ENCODE results near the gene CSNK2B.

CSNK2B gene

GRCh38 chr6:31659649-31660380 lies 6.1 kb upstream of the CSNK2B start:
- CTCF ChIA-PET = interaction anchor here (0.9 kb wide), 1 partner anchor 8 kb away, joined by 4 read pairs; the partner anchor contains the start of gene BAG6
- no peak for DNase-seq (ENCODE audit: extremely low spot score)
- TF ChIP-seq L3MBTL2 (conservative IDR thresholded peaks at IDR 0.05) (no peak), PKNOX1 (IDR thresholded peaks at IDR 0.05) (no peak), NFRKB (IDR thresholded peaks at IDR 0.05) (no peak), FOXM1 (IDR thresholded peaks at IDR 0.05; ENCODE audit: borderline replicate concordance) (no peak), HDGF (IDR thresholded peaks at IDR 0.05; ENCODE audit: borderline replicate concordance) (no peak), BHLHE40 (IDR thresholded peaks at IDR 0.05; ENCODE audit: borderline replicate concordance) (no peak), ZNF384 (IDR thresholded peaks at IDR 0.05) (no peak), CTBP1 (IDR thresholded peaks at IDR 0.05; ENCODE audit: borderline replicate concordance) (no peak), ELF4 (IDR thresholded peaks at IDR 0.05) (no peak), SUZ12 (IDR thresholded peaks at IDR 0.05) (no peak), FOXA1 (IDR thresholded peaks at IDR 0.05) (no peak), ARNT (IDR thresholded peaks at IDR 0.05) (no peak), TARDBP (IDR thresholded peaks at IDR 0.05) (no peak), LEF1 (IDR thresholded peaks at IDR 0.05; ENCODE audit: borderline replicate concordance) (no peak), SP1 (IDR thresholded peaks at IDR 0.05) (no peak), FOXK2 (IDR thresholded peaks at IDR 0.05) (no peak)
- POLR2A ChIA-PET = interaction anchor here (0.7 to 5.4 kb wide), 15 partner anchors 8 to 238 kb away, joined by 3 to 138 read pairs (median 5); partner anchors contain the start of genes BAG6, DDX39B, LSM2 and LY6G5C

- CTCF ChIA-PET = interaction anchor here (0.9 to 1.2 kb wide), 2 partner anchors 8 to 39 kb away, joined by 4 read pairs; partner anchors contain the start of gene BAG6
- no peak for TF ChIP-seq SP1 (IDR thresholded peaks at IDR 0.05)
- peak; percentile 50 for TF ChIP-seq ELF4 (IDR thresholded peaks at IDR 0.05)
- no peak for TF ChIP-seq FOXM1 (IDR thresholded peaks at IDR 0.05; ENCODE audit: borderline replicate concordance)
- no peak for TF ChIP-seq NFRKB (IDR thresholded peaks at IDR 0.05)
- peak; percentile 79 for DNase-seq (ENCODE audit: extremely low spot score)
- POLR2A ChIA-PET = interaction anchor here (0.5 to 5.4 kb wide), 28 partner anchors 9 to 245 kb away, joined by 3 to 138 read pairs (median 4); partner anchors contain the start of genes ABHD16A, ATP6V1G2, BAG6 and DDX39B
These were observed 5.3 kb upstream of the CSNK2B start, which contains the start of gene C6orf47 for GRCh38 chr6:31660381-31661261. Gene C6orf47 (minus strand): TSS chr6:31660778. CDS start chr6:31659947, 831 bp downstream.

GRCh38 chr6:31661262-31662123 lies 4.4 kb upstream of the CSNK2B start:
- no peak for TF ChIP-seq FOXA1 (IDR thresholded peaks at IDR 0.05)
- TF ChIP-seq ZNF384 (IDR thresholded peaks at IDR 0.05) = no peak
- no peak for TF ChIP-seq CTBP1 (IDR thresholded peaks at IDR 0.05; ENCODE audit: borderline replicate concordance)
- no peak for TF ChIP-seq ELF4 (IDR thresholded peaks at IDR 0.05)
- TF ChIP-seq PKNOX1 (IDR thresholded peaks at IDR 0.05) = no peak
- TF ChIP-seq SUZ12 (IDR thresholded peaks at IDR 0.05) = no peak
- TF ChIP-seq SP1 (IDR thresholded peaks at IDR 0.05) = no peak
- no peak for TF ChIP-seq FOXM1 (IDR thresholded peaks at IDR 0.05; ENCODE audit: borderline replicate concordance)
- no peak for TF ChIP-seq BHLHE40 (IDR thresholded peaks at IDR 0.05; ENCODE audit: borderline replicate concordance)
- no peak for TF ChIP-seq L3MBTL2 (conservative IDR thresholded peaks at IDR 0.05)
- no peak for TF ChIP-seq HDGF (IDR thresholded peaks at IDR 0.05; ENCODE audit: borderline replicate concordance)
- TF ChIP-seq TARDBP (IDR thresholded peaks at IDR 0.05) = no peak
- TF ChIP-seq NFRKB (IDR thresholded peaks at IDR 0.05) = no peak
- no peak for TF ChIP-seq FOXK2 (IDR thresholded peaks at IDR 0.05)
- TF ChIP-seq LEF1 (IDR thresholded peaks at IDR 0.05; ENCODE audit: borderline replicate concordance) = no peak
- no peak for TF ChIP-seq ARNT (IDR thresholded peaks at IDR 0.05)
- no peak for DNase-seq (ENCODE audit: extremely low spot score)
- POLR2A ChIA-PET = interaction anchor here (0.5 to 5.4 kb wide), 24 partner anchors 8 to 244 kb away, joined by 3 to 138 read pairs (median 4); partner anchors contain the start of genes ABHD16A, ATP6V1G2, BAG6 and DDX39B
- CTCF ChIA-PET = interaction anchor here (1.2 kb wide), 1 partner anchor 39 kb away, joined by 4 read pairs; no protein-coding TSS in a partner anchor

- ChIA-PET POLR2A (interaction anchor here (5.4 kb wide), 1 partner anchor 11 kb away, joined by 138 read pairs; the partner anchor contains the start of gene BAG6), CTCF (no interaction called here)
- DNase-seq (ENCODE audit: extremely low spot score) = no peak
- TF ChIP-seq CTBP1 (IDR thresholded peaks at IDR 0.05; ENCODE audit: borderline replicate concordance) (no peak), NFRKB (IDR thresholded peaks at IDR 0.05) (no peak), FOXK2 (IDR thresholded peaks at IDR 0.05) (no peak)
These were observed 3.7 kb upstream of the CSNK2B start for GRCh38 chr6:31662124-31662723.
